HG02970 (cell line): Measurements from ENCODE around the gene COL5A1.
"Not testable (repeated sequence)": the region's sequence is repeated elsewhere in the genome, so short reads cannot be mapped to it uniquely, and the experiment has no call there.

Source experiments
- ATAC-seq: cut with Tn5 transposase; IDR thresholded peaks from one replicate; pipeline ENCODE4 v1.9.1; 2021; ENCODE audit warnings: mild to moderate bottlenecking, moderate library complexity, moderate number of reproducible peaks; ENCODE audit not compliant: unreplicated experiment, low FRiP score

COL5A1 gene

DNA sequence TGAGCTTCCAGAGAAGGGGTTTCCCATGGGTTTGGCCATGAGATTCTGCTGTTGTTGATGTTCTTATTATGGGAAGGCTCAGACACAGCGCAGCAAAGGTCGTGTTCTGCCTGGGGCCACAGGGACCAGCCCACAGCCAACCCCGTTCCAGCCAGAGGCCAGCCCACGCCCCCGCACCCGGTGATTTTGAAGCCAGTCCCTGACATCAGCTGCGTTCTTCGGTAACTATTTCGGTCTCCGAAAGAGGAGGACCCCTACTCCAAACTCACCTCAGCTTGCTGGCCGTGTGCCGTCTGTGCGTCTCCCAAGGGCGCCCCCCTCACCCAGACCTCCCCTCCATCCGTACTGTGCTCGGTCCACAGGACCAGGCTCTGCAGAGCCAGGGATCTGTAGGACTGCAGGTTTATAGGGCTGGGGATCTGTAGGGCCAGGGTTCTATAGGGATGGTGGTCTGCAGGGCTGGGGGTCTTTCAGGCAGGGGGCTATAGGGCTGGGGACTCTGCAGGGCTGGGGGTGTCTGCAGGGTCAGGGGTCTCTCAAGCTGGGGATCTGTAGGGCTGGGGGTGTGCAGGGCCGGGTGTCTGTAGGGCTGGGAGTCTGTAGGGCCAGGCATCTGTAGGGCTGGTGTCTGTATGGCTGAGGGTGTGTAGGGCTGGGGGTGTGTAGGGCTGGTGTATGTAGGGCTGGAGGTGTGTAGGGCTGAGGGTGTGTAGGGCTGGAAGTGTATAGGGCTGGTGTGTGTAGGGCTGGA, 11.8 kb downstream of the COL5A1 start:
- ATAC-seq: no peak

GRCh38 chr9:134655101-134655500, 13.5 kb downstream of the COL5A1 start:
- ATAC-seq: no peak

DNA sequence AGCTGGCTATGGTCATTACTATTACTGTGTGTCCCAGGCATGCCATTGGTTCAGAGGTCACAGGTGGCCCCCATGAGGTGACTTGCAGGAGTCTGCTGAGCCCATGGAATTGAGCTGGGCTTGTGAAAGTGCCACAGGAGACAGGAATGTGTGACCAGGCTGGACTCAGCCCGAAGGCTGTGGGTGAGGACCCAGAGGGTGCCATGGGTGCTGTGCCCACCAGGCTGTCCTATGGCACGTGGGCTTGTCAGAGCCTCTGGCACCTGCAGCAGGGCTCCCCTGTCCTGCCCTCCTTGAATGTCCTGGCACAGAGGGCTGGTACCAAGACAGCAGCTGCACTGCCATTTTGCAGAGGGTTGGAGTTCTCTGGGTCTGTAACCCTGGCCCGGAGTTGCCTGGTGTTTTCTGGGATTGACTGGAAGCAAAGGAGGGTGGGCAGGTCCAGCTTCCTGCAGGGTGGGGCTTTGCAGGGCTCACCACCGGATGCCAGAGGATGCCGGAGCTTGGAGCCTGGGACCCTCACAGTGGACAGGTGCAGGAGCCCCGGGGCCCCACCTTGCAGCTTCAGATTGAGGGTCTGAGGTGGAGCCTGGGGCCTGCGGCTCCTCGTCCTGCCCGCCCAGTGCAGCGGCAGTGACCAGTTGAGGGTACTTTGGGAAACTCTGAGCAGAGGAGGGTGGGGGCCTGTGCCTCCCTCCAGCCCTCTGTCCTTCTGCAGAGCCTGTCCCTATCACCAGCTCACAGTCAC, 14.2 kb downstream of the COL5A1 start:
- ATAC-seq: no peak

DNA sequence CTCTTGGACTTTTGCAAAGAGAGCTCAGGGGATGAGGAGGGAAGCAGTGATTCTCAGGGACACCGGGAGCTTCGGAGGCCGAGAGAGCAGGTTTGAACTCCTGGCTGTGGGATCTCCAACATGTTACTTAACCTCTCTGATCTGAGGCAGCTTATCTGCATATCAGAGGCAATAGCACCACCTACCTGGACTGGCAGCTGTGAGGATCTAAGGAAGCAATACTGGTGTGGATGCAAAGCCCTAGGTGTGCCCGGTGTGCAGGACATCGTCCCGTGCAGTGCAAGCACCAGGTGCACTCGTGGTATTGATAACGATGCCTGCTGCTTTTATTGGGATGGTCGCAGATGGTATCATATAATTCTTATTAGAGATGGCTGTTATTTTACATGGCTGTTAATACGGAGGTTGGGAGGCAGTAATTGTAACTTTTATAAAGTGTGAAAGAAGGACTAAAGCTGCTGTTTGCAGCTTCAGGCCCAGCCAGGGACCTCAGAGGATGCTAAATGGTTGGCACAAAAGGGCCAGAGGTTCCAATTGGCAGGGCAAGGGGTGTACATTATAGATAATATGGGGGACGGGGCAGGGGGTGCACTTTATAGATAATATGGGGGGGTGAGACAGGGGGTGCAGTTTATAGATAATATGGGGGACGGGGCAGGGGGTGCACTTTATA, 14.9 kb downstream of the COL5A1 start:
- no peak for ATAC-seq

GRCh38 chr9:134657666-134658377, 16.2 kb downstream of the COL5A1 start:
- no peak for ATAC-seq

DNA sequence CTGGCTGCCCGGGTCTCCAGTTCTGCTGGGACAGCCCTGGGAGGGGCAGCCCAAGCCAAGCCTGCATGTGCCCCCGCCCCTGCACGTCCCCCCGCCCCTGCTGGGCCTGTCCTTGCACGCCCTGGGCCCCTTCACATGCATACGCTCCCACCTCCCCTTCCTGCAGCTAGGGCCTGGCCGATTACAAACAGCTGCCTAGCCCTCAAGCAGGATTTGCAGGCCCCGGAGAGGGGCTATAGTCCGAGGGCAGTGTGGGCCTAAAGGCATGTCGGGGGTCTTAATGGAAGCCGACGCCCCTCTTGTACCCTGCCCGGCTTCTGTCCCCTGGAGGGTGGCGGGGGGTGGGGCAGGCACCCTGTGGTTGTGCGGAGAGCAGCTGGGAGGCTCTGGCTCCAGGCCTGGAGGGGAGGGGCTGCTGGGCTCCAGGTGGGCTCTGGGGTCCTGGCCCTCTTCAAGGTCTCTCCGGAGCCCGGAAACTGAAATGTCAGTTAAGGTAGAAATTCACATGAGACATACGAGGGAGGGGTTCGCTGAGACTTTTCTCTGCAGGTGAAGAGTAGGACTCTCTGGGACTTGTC, 16.9 kb downstream of the COL5A1 start:
- ATAC-seq: no peak

GRCh38 chr9:134659688-134660131, 18.1 kb downstream of the COL5A1 start:
- ATAC-seq: no peak

GRCh38 chr9:134660407-134660806, 18.8 kb downstream of the COL5A1 start:
- ATAC-seq: no peak

DNA sequence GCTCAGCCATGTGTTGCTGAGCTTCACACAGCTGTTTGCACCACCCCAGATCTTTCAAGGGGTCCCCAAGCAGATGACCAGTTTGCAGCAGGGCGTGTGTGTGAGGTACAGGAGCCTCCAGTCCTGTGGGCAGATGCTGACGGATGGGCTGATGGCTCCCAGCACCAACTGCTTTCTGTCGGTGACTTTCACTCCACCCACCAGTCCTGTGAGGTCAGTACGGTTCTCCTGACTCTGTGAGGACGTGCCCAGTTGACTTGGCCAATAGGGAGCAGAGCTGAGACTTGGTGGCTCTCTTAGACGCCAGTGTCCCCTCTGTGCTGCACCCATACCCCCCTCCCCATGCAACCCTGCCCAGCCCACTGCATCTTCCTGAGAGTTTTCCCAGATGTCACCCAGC, 19.7 kb downstream of the COL5A1 start:
- no peak for ATAC-seq

GRCh38 chr9:134661791-134662142, 20.2 kb downstream of the COL5A1 start:
- ATAC-seq: no peak

- no peak for ATAC-seq
Observed at GRCh38 chr9:134662143-134662876, 20.7 kb downstream of the COL5A1 start.

- no peak for ATAC-seq
Observed at GRCh38 chr9:134663084-134663483, 21.5 kb downstream of the COL5A1 start.

GRCh38 chr9:134663753-134664415, 22.3 kb downstream of the COL5A1 start:
- ATAC-seq: no peak

DNA sequence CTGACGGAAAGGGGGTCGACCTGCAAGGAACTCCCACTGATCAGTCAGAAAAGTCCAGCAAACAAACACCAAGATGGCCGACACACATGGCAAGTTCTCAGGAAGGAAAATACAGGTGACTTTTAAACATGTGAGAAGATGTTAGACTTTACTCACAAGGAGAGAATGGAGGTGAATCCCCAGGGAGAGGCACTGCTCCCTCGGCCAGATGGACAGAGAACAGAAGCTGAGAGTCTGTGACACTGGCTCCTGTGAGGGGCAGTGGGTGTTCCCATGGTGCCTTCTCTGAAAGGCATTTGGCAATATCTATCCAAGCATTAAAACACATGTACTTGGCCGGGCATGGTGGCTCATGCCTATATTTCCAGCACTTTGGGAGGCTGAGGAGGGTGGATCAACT, 22.8 kb downstream of the COL5A1 start:
- no peak for ATAC-seq

DNA sequence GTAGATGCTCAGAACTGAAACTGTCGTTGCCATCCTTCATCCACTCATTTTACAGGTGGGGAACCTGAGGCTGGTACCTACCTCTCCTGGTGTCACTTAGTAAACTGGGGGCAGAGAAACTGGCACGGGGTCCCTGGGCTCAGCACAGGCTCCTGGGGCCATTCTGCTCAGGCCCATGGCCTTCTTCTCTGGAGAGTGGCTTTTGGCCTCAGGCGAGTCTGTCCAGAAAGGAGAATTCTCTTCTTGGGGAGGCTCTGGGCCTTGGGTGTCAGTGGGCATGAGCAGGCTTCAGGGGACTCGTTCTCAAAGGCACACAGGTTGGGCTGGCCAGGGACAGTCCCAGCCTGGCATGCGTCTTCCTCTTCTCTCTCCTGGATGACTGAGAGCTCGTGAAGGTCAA, 24.6 kb downstream of the COL5A1 start:
- no peak for ATAC-seq

DNA sequence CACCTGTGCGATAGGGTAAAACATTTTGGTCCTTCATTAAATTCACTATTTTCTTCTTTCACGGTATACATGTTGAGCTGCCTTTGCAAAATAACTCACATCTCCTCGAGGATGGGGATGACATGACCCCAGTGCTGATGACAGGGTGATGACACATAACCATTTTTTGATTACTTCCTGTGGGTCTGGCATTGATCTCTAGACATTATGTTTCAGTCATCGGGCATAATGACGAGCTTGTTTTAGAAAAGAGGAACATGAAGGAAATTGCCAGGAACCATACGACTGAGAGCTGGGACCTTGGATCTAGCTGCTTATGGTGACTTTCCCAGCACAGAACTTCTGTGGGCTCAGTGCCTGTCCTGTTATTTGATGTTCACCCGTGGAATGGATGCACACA, 25.2 kb downstream of the COL5A1 start:
- ATAC-seq: no peak

- not testable (repeated sequence) for ATAC-seq
Observed at GRCh38 chr9:134668977-134669376, 27.4 kb downstream of the COL5A1 start.

GRCh38 chr9:134669399-134669955, 27.9 kb downstream of the COL5A1 start:
- no peak for ATAC-seq

- no peak for ATAC-seq
Observed at GRCh38 chr9:134670042-134670525, 28.5 kb downstream of the COL5A1 start.
